Neural crest cell (in vitro differentiated cells): Measurements from ENCODE around the gene QARS1. TPM values are rescaled to one million over a fixed set of nuclear protein-coding genes. Genes with fewer than 3 reads are reported as not detected.
A peak's percentile ranks its signal among the peaks of the same experiment; 100 is the strongest.

Experiments used
- DNase-seq: peaks from one replicate; pipeline ENCODE4 v3.0.0; 2021; ENCODE audit warnings: low read depth, mixed read lengths, low spot score
- H3K27ac Mint-ChIP-seq: one replicate; pipeline ENCODE4 v1.8.0; 2021; ENCODE audit warnings: mild to moderate bottlenecking, mixed read lengths; ENCODE audit not compliant: unreplicated experiment
- H3K27me3 Mint-ChIP-seq: 2 replicates; pipeline ENCODE4 v1.8.0; 2021; ENCODE audit warnings: low read depth, mild to moderate bottlenecking, mixed read lengths
- H3K36me3 Mint-ChIP-seq: 2 replicates; pipeline ENCODE4 v1.8.0; 2021; ENCODE audit warnings: low read depth, mild to moderate bottlenecking, mixed read lengths
- H3K4me1 Mint-ChIP-seq: 2 replicates; pipeline ENCODE4 v1.8.0; 2021; ENCODE audit warnings: mixed read lengths
- H3K4me3 Mint-ChIP-seq: one replicate; pipeline ENCODE4 v1.8.0; 2021; ENCODE audit warnings: mild to moderate bottlenecking, mixed read lengths
- H3K9me3 Mint-ChIP-seq: 2 replicates; pipeline ENCODE4 v1.8.0; 2021; ENCODE audit warnings: mixed read lengths
- CTCF ChIP-seq: fragments of 200-600 bp; sonication (generic); conservative IDR thresholded peaks from 2 replicates; pipeline ENCODE4 v1.5.0; 2021; ENCODE audit warnings: antibody characterized with exemption, mild to moderate bottlenecking
- total RNA-seq: library from RNA; stranded (reverse); gene quantifications from 2 replicates; pipeline ENCODE4 v1.2.1, GENCODE V29; 2021

Gene QARS1
- total RNA-seq, 1 donor from 2014 or later: 382 TPM

DNA sequence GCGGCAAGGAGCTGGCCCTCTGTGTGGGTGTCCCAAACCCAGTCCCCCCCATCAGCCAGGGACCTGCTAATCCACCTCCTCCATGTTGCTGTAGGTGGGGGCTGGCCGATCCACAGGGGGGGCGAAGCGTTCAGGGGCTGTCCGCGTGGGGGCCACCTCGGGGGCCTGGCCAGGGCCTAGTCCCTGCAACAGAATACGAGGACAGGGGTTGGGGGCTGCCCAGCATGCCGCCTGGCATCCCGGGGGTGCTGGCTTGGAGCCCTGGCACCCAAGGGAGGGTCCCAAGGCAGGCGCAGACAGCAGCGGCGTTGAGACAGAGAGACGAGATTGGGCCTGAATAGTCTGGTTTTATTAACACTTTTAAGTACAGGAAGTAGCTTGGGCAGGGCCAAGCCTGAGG, 3.8 kb upstream of the QARS1 start:
- H3K4me3 Mint-ChIP-seq: no peak overlapping the region
- no peak for TF ChIP-seq CTCF
- H3K9me3 Mint-ChIP-seq: no peaks in the 10 kb centered on the region
- H3K27ac Mint-ChIP-seq: peak overlapping the region; percentile 27
- peaks cover 25% of the 10 kb centered on the region for H3K4me1 Mint-ChIP-seq
- DNase-seq: no peak
- peaks cover 2% of the 10 kb centered on the region for H3K36me3 Mint-ChIP-seq
- no peaks in the 10 kb centered on the region for H3K27me3 Mint-ChIP-seq

GRCh38 chr3:49104052-49104426, 518 bp downstream of the QARS1 start:
- DNase-seq: no peak
- no peak for TF ChIP-seq CTCF
- Mint-ChIP-seq H3K27me3 (no peaks in the 10 kb centered on the region), H3K9me3 (no peaks in the 10 kb centered on the region), H3K4me1 (peaks cover 27% of the 10 kb centered on the region), H3K36me3 (peaks cover 6% of the 10 kb centered on the region), H3K27ac (peak overlapping the region; percentile 97), H3K4me3 (peak overlapping the region; percentile 96)

DNA sequence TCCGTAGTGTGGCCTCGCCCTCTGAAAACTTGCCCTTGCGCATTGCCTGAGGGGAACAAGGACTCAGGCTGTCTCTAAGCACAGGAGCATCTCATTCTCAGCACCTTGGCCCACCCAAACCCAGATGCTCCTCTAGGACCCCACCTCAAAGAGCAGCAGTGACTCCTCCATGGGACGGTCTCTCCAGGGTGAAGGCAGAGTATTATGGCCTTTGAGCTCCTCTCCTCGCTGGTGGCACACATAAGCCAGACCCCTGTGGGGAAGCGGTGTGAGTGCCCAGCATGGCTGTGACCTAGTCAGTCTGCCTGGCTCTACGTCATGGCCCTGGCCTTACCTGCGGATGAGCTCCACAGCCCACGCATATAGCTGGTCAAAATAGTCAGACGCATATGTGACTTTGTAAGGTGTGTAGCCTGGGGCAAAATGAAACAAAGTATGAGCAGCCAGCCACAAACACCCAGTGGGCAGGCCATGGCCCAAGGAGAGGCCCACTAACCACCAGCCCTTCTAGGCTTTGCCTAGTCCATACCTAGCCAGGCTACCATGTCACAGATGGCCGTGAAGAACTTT, 4.4 kb downstream of the QARS1 start:
- Mint-ChIP-seq H3K9me3 (no peaks in the 10 kb centered on the region), H3K27me3 (no peaks in the 10 kb centered on the region), H3K36me3 (peaks cover 6% of the 10 kb centered on the region), H3K27ac (no peak overlapping the region), H3K4me1 (peaks cover 20% of the 10 kb centered on the region), H3K4me3 (peak overlapping the region; percentile 51)
- no peak for TF ChIP-seq CTCF
- DNase-seq: no peak

DNA sequence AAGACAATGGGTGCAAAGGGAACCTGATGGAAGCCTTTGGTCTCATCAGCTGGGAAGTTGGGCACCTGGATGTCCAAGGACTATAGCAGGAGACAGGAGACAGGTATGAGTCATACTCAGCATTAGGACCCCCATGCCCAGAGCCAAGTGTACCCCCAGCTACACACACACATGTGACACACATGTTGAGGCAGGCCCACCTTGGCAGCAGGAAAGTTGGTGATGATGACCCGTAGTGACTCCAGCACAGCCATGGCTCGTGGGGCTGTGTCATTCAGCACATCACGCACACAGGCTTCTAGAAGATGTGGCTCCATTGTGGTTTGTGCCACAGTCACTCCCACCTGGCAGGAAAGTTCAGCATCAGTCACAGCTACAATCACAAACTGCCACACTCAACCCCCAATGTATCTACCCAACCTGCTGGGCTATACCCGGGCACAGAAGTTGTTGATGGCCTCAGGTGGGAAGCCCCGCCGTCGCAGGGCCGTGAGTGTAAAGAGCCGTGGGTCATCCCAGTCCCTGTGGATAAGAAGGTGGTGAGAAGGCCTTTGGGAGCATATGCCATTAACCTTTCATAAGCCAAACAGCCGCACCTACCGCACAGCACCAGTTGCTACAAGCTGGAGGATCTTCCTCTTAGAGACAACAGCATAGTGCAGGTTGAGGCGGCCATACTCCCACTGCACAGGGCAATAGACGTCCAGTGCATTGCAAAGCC, 5.5 kb downstream of the QARS1 start:
- Mint-ChIP-seq H3K36me3 (peaks cover 6% of the 10 kb centered on the region), H3K27ac (no peak overlapping the region), H3K27me3 (no peaks in the 10 kb centered on the region), H3K4me3 (peak overlapping the region; percentile 37), H3K4me1 (peaks cover 17% of the 10 kb centered on the region), H3K9me3 (no peaks in the 10 kb centered on the region)
- no peak for DNase-seq
- TF ChIP-seq CTCF: no peak

- Mint-ChIP-seq H3K36me3 (peaks cover 6% of the 10 kb centered on the region), H3K4me3 (peak overlapping the region; percentile 34), H3K27me3 (no peaks in the 10 kb centered on the region), H3K27ac (peak overlapping the region; percentile 40), H3K9me3 (no peaks in the 10 kb centered on the region), H3K4me1 (peaks cover 14% of the 10 kb centered on the region)
- DNase-seq: no peak
- no peak for TF ChIP-seq CTCF
Measured at GRCh38 chr3:49098429-49098828, 6.1 kb downstream of the QARS1 start.
